DOHH2 (cell line): ENCODE results near the gene PHF21A.

Experiments
- EZH2phosphoT487 ChIP-seq: fragments of 200-600 bp; sonication (generic); IDR thresholded peaks from 2 replicates; pipeline ENCODE4 v1.6.1; 2017; ENCODE audit warnings: borderline replicate concordance, mild to moderate bottlenecking, antibody characterized with exemption, low read length, moderate library complexity, mixed read lengths
- TF ChIP-seq, protein P1 (sequence below): fragments of 200-600 bp; sonication (generic); IDR thresholded peaks from one replicate; pipeline ENCODE4 v1.5.1; 2014; ENCODE audit warnings: antibody characterized with exemption, mild to moderate bottlenecking, low read depth, low read length; ENCODE audit not compliant: poor library complexity, severe bottlenecking

- TF ChIP-seq, protein P1, sequence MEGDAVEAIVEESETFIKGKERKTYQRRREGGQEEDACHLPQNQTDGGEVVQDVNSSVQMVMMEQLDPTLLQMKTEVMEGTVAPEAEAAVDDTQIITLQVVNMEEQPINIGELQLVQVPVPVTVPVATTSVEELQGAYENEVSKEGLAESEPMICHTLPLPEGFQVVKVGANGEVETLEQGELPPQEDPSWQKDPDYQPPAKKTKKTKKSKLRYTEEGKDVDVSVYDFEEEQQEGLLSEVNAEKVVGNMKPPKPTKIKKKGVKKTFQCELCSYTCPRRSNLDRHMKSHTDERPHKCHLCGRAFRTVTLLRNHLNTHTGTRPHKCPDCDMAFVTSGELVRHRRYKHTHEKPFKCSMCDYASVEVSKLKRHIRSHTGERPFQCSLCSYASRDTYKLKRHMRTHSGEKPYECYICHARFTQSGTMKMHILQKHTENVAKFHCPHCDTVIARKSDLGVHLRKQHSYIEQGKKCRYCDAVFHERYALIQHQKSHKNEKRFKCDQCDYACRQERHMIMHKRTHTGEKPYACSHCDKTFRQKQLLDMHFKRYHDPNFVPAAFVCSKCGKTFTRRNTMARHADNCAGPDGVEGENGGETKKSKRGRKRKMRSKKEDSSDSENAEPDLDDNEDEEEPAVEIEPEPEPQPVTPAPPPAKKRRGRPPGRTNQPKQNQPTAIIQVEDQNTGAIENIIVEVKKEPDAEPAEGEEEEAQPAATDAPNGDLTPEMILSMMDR, result no peak
- no peak for TF ChIP-seq EZH2phosphoT487
Measured at GRCh38 chr11:45904309-45904915, 216.8 kb downstream of the PHF21A start.
